Measurements from ENCODE around the gene PRDX5. TPM values are rescaled to one million over a fixed set of nuclear protein-coding genes. Genes with fewer than 3 reads are reported as not detected.

PRDX5 gene
- total RNA-seq, 3 donors from 2014 or later, result 78.3 to 96.8 (median 81.0) TPM

- Mint-ChIP-seq H3K4me1 (ENCODE audit: low read depth) (peaks cover 4% of the 10 kb centered on the region), H3K9me3 (no peaks in the 10 kb centered on the region), H3K27me3 (ENCODE audit: low read depth) (no peaks in the 10 kb centered on the region), H3K4me3 (no peak overlapping the region), H3K36me3 (ENCODE audit: insufficient read depth) (peaks cover 5% of the 10 kb centered on the region)
- no peak for DNase-seq
- no peak for ATAC-seq
These were observed 34.4 kb downstream of the PRDX5 start for GRCh38 chr11:64352099-64352994.

- H3K4me3 Mint-ChIP-seq, result no peak overlapping the region
- H3K4me1 Mint-ChIP-seq (ENCODE audit: low read depth), result peaks cover 11% of the 10 kb centered on the region
- ATAC-seq, result no peak
- H3K9me3 Mint-ChIP-seq, result no peaks in the 10 kb centered on the region
- no peak for DNase-seq
- peaks cover 4% of the 10 kb centered on the region for H3K36me3 Mint-ChIP-seq (ENCODE audit: insufficient read depth)
- H3K27me3 Mint-ChIP-seq (ENCODE audit: low read depth), result no peaks in the 10 kb centered on the region
These were observed 35.2 kb downstream of the PRDX5 start for GRCh38 chr11:64352995-64353714.

GRCh38 chr11:64353715-64354506, 36.0 kb downstream of the PRDX5 start:
- DNase-seq (no peak), ATAC-seq (no peak)
- no peak overlapping the region for H3K4me3 Mint-ChIP-seq
- peaks cover 4% of the 10 kb centered on the region for H3K36me3 Mint-ChIP-seq (ENCODE audit: insufficient read depth)
- H3K4me1 Mint-ChIP-seq (ENCODE audit: low read depth), result peaks cover 13% of the 10 kb centered on the region
- no peaks in the 10 kb centered on the region for H3K27me3 Mint-ChIP-seq (ENCODE audit: low read depth)
- H3K9me3 Mint-ChIP-seq, result no peaks in the 10 kb centered on the region

- Mint-ChIP-seq H3K27me3 (ENCODE audit: low read depth) (no peaks in the 10 kb centered on the region), H3K4me1 (ENCODE audit: low read depth) (peaks cover 22% of the 10 kb centered on the region), H3K4me3 (no peak overlapping the region), H3K36me3 (ENCODE audit: insufficient read depth) (peaks cover 4% of the 10 kb centered on the region), H3K9me3 (no peaks in the 10 kb centered on the region)
- ATAC-seq (peak; percentile 16 to 19), DNase-seq (peak; percentile 47)
These were observed 37.4 kb downstream of the PRDX5 start for GRCh38 chr11:64355078-64355940.

- Mint-ChIP-seq H3K4me3 (peak overlapping the region; percentile 20), H3K27me3 (ENCODE audit: low read depth) (no peaks in the 10 kb centered on the region), H3K9me3 (no peaks in the 10 kb centered on the region), H3K4me1 (ENCODE audit: low read depth) (peaks cover 24% of the 10 kb centered on the region), H3K36me3 (ENCODE audit: insufficient read depth) (peaks cover 3% of the 10 kb centered on the region)
- no peak for DNase-seq
- ATAC-seq, result no peak
These were observed 38.8 kb downstream of the PRDX5 start for GRCh38 chr11:64356498-64357411.

GRCh38 chr11:64357446-64357845, 39.5 kb downstream of the PRDX5 start:
- H3K4me3 Mint-ChIP-seq, result no peak overlapping the region
- peaks cover 24% of the 10 kb centered on the region for H3K4me1 Mint-ChIP-seq (ENCODE audit: low read depth)
- no peak for ATAC-seq
- no peak for DNase-seq
- no peaks in the 10 kb centered on the region for H3K9me3 Mint-ChIP-seq
- peaks cover 8% of the 10 kb centered on the region for H3K36me3 Mint-ChIP-seq (ENCODE audit: insufficient read depth)
- H3K27me3 Mint-ChIP-seq (ENCODE audit: low read depth), result no peaks in the 10 kb centered on the region

GRCh38 chr11:64357904-64358535, 40.1 kb downstream of the PRDX5 start:
- H3K4me3 Mint-ChIP-seq, result peak overlapping the region; percentile 64
- no peaks in the 10 kb centered on the region for H3K9me3 Mint-ChIP-seq
- peak; percentile 51 for DNase-seq
- no peaks in the 10 kb centered on the region for H3K27me3 Mint-ChIP-seq (ENCODE audit: low read depth)
- peaks cover 24% of the 10 kb centered on the region for H3K4me1 Mint-ChIP-seq (ENCODE audit: low read depth)
- H3K36me3 Mint-ChIP-seq (ENCODE audit: insufficient read depth), result peaks cover 10% of the 10 kb centered on the region
- peak in 1 of 2 donors; percentile 60 for ATAC-seq

GRCh38 chr11:64358536-64358906, 40.6 kb downstream of the PRDX5 start:
- ATAC-seq, result no peak

GRCh38 chr11:64358907-64359711, 41.2 kb downstream of the PRDX5 start, which contains the start of gene RPS6KA4:
RPS6KA4 (plus strand) TSS chr11:64359162; CDS start chr11:64359236, 74 bp downstream.
- Mint-ChIP-seq H3K27me3 (ENCODE audit: low read depth) (no peaks in the 10 kb centered on the region), H3K9me3 (no peaks in the 10 kb centered on the region), H3K4me1 (ENCODE audit: low read depth) (peaks cover 24% of the 10 kb centered on the region), H3K4me3 (peak within 1 kb of the TSS; percentile 85), H3K36me3 (ENCODE audit: insufficient read depth) (peaks cover 15% of the 10 kb centered on the region)
- DNase-seq (no peak), ATAC-seq (peak; percentile 85 to 90)

More at GRCh38 chr11:64358536-64358906, 40.6 kb downstream of the PRDX5 start:
- H3K27me3 Mint-ChIP-seq (ENCODE audit: low read depth), result no peaks in the 10 kb centered on the region
- peaks cover 24% of the 10 kb centered on the region for H3K4me1 Mint-ChIP-seq (ENCODE audit: low read depth)
- peaks cover 12% of the 10 kb centered on the region for H3K36me3 Mint-ChIP-seq (ENCODE audit: insufficient read depth)
- no peaks in the 10 kb centered on the region for H3K9me3 Mint-ChIP-seq
- peak overlapping the region; percentile 64 for H3K4me3 Mint-ChIP-seq
- DNase-seq, result no peak

- Mint-ChIP-seq H3K27me3 (ENCODE audit: low read depth) (no peaks in the 10 kb centered on the region), H3K4me1 (ENCODE audit: low read depth) (peaks cover 24% of the 10 kb centered on the region), H3K4me3 (peak overlapping the region; percentile 85), H3K36me3 (ENCODE audit: insufficient read depth) (peaks cover 19% of the 10 kb centered on the region), H3K9me3 (no peaks in the 10 kb centered on the region)
- DNase-seq (no peak), ATAC-seq (peak; percentile 18 to 23)
These were observed 42.0 kb downstream of the PRDX5 start for GRCh38 chr11:64359712-64360445.

GRCh38 chr11:64360448-64360921, 42.6 kb downstream of the PRDX5 start:
- Mint-ChIP-seq H3K9me3 (no peaks in the 10 kb centered on the region), H3K4me3 (peak overlapping the region; percentile 85), H3K4me1 (ENCODE audit: low read depth) (peaks cover 24% of the 10 kb centered on the region), H3K36me3 (ENCODE audit: insufficient read depth) (peaks cover 19% of the 10 kb centered on the region), H3K27me3 (ENCODE audit: low read depth) (no peaks in the 10 kb centered on the region)
- DNase-seq (no peak), ATAC-seq (no peak)
